ENCODE results near the gene ANKRD44.

ANKRD44 gene

DNA sequence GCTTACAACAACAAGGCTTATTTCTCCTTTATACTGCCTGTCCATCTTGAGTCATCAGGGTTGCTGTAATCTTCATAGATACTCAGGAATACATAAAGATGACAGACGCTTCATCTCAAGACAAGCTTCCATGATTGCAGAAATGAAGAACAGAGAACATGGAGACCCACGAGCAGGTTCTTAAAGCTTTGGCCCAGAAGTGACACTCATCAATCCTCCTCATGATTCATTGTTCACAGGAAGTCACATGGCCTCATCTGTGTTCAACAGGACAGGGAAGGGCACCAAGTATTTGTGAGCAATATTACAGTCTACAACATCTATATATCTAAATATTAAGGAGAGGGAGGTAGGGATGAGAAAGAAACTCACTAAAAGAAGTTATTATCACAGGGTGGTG is 347.5 kb downstream of the ANKRD44 start:
- TF ChIP-seq, protein P1, sequence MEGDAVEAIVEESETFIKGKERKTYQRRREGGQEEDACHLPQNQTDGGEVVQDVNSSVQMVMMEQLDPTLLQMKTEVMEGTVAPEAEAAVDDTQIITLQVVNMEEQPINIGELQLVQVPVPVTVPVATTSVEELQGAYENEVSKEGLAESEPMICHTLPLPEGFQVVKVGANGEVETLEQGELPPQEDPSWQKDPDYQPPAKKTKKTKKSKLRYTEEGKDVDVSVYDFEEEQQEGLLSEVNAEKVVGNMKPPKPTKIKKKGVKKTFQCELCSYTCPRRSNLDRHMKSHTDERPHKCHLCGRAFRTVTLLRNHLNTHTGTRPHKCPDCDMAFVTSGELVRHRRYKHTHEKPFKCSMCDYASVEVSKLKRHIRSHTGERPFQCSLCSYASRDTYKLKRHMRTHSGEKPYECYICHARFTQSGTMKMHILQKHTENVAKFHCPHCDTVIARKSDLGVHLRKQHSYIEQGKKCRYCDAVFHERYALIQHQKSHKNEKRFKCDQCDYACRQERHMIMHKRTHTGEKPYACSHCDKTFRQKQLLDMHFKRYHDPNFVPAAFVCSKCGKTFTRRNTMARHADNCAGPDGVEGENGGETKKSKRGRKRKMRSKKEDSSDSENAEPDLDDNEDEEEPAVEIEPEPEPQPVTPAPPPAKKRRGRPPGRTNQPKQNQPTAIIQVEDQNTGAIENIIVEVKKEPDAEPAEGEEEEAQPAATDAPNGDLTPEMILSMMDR (IDR thresholded peaks at IDR 0.05; ENCODE audit: low read depth, low read length, missing control alignments), result no peak
- DNase-seq (ENCODE audit: extremely low read depth, low read depth), result no peak
- no peak overlapping the region for H3K4me3 ChIP-seq (replicated peaks; ENCODE audit: low read depth, low read length)

DNA sequence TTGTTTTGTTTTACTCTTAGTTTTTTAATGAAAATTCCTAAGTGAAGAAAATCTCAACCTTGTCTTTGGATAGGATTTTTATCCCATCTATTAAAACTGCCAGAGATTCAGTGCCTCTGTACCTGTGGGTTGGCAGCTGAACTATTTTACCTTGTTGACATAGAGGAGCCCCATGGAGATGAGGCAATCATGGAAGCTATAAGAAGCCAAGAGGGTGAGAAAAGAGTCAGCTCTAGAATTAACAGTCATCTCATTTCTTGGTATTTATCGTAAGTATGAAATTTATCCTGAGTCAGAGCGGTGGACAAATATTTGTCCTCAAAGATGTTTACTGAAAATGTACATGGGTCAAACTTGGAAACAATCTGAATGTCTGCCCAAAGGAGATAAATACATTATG is 348.3 kb downstream of the ANKRD44 start:
- H3K4me3 ChIP-seq (replicated peaks; ENCODE audit: low read depth, low read length), result no peak overlapping the region
- no peak for DNase-seq (ENCODE audit: extremely low read depth, low read depth)
- TF ChIP-seq, protein P1 (IDR thresholded peaks at IDR 0.05; ENCODE audit: low read depth, low read length, missing control alignments), result no peak

DNA sequence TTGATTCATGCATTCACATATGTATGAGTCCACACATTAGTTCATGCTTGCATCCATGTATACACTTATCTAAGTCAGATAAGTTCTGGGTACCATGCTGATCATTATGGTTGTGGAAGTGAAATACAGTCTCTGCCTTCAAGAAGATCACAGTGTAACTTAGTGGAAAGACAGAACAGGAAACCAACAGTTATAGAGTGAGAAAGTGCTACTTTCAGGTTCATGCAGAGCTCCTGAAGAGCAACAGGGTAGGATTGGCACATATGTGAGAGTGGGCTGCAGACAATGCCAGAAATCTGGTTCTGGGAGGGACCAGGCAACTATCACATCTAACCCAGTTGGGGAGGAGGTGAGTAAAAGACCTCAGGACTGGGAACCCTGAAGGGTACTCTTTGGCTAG is 348.7 kb downstream of the ANKRD44 start:
- H3K4me3 ChIP-seq (replicated peaks; ENCODE audit: low read depth, low read length), result no peak overlapping the region
- TF ChIP-seq, protein P1 (IDR thresholded peaks at IDR 0.05; ENCODE audit: low read depth, low read length, missing control alignments), result no peak
- no peak for DNase-seq (ENCODE audit: extremely low read depth, low read depth)

DNA sequence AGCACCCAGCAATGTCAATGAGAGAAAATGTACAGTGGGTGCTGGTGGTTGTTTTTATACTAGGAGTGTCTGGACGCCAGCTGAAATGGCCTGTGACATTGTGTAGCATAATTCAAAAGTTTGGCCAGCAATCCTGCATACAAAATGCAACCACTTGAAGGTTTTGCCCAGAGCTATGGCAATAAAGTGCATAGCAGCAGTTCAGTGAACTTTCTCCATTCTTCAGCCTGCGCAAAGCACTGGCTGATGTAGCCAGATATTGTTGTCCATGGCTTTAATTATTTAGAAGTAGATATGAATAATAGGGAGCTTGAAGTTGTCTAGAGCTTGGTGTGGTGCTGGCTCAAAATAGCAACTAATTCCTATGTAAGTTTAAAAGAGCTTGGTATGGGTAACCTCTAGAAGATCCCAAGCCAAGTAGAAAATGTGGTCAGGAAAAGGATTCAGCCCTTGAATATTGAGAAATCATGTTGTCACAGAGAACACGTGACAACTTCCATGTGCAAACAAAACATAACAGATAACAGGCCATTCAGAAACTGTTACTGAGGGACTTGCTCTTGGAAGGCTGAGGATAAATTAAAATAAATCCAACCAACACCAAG is 350.7 kb downstream of the ANKRD44 start:
- no peak for DNase-seq (ENCODE audit: extremely low read depth, low read depth)

DNA sequence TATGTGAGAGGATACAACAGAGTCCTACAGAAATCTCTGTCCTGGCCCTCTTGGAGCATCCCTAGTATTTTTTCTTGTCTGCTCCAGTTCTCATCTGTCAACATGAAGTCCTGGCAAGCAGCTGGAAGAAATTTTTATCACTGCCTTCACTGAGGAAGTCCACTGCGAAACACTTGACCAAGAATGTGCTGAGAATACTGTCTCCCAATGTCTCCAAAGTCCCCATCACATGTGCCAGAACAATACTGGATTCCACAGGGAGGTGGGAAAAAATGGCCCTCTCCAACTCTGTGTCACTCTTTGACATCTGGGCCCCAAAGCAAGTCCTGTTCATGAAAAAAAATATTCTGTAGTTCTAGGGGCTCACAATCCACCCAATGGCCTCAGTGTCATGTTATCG is 351.3 kb downstream of the ANKRD44 start:
- H3K4me3 ChIP-seq (replicated peaks; ENCODE audit: low read depth, low read length), result no peak overlapping the region
- DNase-seq (ENCODE audit: extremely low read depth, low read depth), result no peak
- TF ChIP-seq, protein P1 (IDR thresholded peaks at IDR 0.05; ENCODE audit: low read depth, low read length, missing control alignments), result no peak

More for the DNA sequence above, 350.7 kb downstream of the ANKRD44 start:
- H3K4me3 ChIP-seq (replicated peaks; ENCODE audit: low read depth, low read length), result no peak overlapping the region
- TF ChIP-seq, protein P1 (IDR thresholded peaks at IDR 0.05; ENCODE audit: low read depth, low read length, missing control alignments), result no peak

DNA sequence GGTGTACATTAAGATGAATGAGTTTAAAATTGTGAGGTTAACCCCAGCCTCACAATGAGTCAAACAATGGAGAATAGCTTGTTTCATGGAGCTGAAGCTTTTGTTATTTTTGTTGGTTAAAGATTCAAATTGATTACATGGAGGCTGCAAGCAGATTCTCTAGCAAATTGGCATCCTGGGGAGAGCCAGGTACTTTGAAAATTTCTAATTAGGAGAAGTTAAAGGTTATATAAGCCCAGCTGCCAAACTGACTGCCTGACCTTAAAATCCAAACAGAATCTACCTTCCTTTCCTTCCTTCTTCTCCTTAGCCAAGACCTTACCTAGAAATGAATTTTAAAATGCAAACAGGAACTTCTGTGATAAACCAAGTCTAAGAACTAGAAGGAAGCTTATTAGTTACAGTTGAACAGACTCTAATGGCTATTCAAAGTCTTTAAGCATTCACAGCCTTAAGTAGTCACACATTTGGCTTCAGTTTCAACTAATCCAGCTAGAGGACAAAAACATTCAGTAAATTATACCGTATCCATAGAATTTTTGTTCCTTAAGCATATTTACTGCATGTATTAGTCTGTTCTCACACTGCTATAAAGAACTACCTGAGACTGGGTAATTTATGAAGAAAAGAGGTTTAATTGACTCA is 352.6 kb downstream of the ANKRD44 start:
- TF ChIP-seq, protein P1 (IDR thresholded peaks at IDR 0.05; ENCODE audit: low read depth, low read length, missing control alignments), result no peak
- no peak for DNase-seq (ENCODE audit: extremely low read depth, low read depth)
- H3K4me3 ChIP-seq (replicated peaks; ENCODE audit: low read depth, low read length), result no peak overlapping the region

Data from HFF-Myc (cell line).